HPDE6-E6E7 (cell line): ENCODE measurements around the gene TAS2R3.
A peak's percentile ranks its signal among the peaks of the same experiment; 100 is the strongest.
"Not testable (repeated sequence)": the region's sequence is repeated elsewhere in the genome, so short reads cannot be mapped to it uniquely, and the experiment has no call there.

ENCODE experiments used
- DNase-seq: peaks from one replicate; pipeline ENCODE4 v3.0.0; 2011; ENCODE audit warnings: missing footprints; ENCODE audit errors: extremely low spot score

TAS2R3 gene

GRCh38 chr7:141763797-141764196 lies at the start of gene TAS2R3:
Gene TAS2R3 (plus strand): TSS chr7:141764097. CDS start chr7:141764159, 62 bp downstream.
- DNase-seq = no peak

GRCh38 chr7:141714571-141714970 lies 49.3 kb upstream of the TAS2R3 start:
- DNase-seq = no peak

- no peak for DNase-seq
Observed at GRCh38 chr7:141715018-141715417, 48.9 kb upstream of the TAS2R3 start.

- no peak for DNase-seq
Observed at GRCh38 chr7:141715794-141716689, 47.9 kb upstream of the TAS2R3 start.

- no peak for DNase-seq
Observed at GRCh38 chr7:141717450-141717849, 46.4 kb upstream of the TAS2R3 start.

- no peak for DNase-seq
Observed at GRCh38 chr7:141722529-141722928, 41.4 kb upstream of the TAS2R3 start.

GRCh38 chr7:141729020-141729419 lies 34.9 kb upstream of the TAS2R3 start:
- no peak for DNase-seq

- no peak for DNase-seq
Observed at GRCh38 chr7:141731476-141732149, 32.3 kb upstream of the TAS2R3 start.

GRCh38 chr7:141737118-141737835 lies 26.6 kb upstream of the TAS2R3 start:
- peak; percentile 10 for DNase-seq

- DNase-seq = peak; percentile 85
Observed at GRCh38 chr7:141737836-141738591, 25.9 kb upstream of the TAS2R3 start, which contains the start of gene SSBP1. Gene SSBP1 (plus strand): TSS chr7:141738358. CDS start chr7:141739167, 809 bp downstream.

GRCh38 chr7:141738592-141739013 lies 25.3 kb upstream of the TAS2R3 start:
- no peak for DNase-seq

GRCh38 chr7:141739250-141739649 lies 24.6 kb upstream of the TAS2R3 start:
- DNase-seq = no peak

GRCh38 chr7:141742229-141742628 lies 21.7 kb upstream of the TAS2R3 start:
- DNase-seq = no peak

- DNase-seq = no peak
Observed at GRCh38 chr7:141744131-141744530, 19.8 kb upstream of the TAS2R3 start.

GRCh38 chr7:141748396-141748795 lies 15.5 kb upstream of the TAS2R3 start:
- no peak for DNase-seq

- DNase-seq = not testable (repeated sequence)
Observed at GRCh38 chr7:141751904-141752303, 12.0 kb upstream of the TAS2R3 start.

GRCh38 chr7:141752634-141753033 lies 11.3 kb upstream of the TAS2R3 start:
- no peak for DNase-seq

- no peak for DNase-seq
Observed at GRCh38 chr7:141754939-141755338, 9.0 kb upstream of the TAS2R3 start.

- not testable (repeated sequence) for DNase-seq
Observed at GRCh38 chr7:141770083-141770583, 6.2 kb downstream of the TAS2R3 start.

GRCh38 chr7:141776374-141776773 lies 12.5 kb downstream of the TAS2R3 start, which contains the start of gene TAS2R4:
Gene TAS2R4 (plus strand): TSS chr7:141776674. CDS start chr7:141778489, 1,815 bp downstream.
- no peak for DNase-seq
